Coronary artery (tissue), 2 donors: Measurements from ENCODE around the gene ELMO2.

Experiments
- DNase-seq: peaks from one replicate; pipeline ENCODE4 v3.0.0-alpha.2; 2017; ENCODE audit warnings: low spot score
- H3K27ac ChIP-seq, 2 donors: fragments of 200-600 bp; sonication (generic); one replicate each; pipeline ENCODE4 v1.5.1; 2016 to 2019
- H3K4me3 ChIP-seq: fragments of 200-600 bp; sonication (generic); 2 replicates; pipeline ENCODE4 v1.5.1; 2016; ENCODE audit warnings: mild to moderate bottlenecking, moderate library complexity
- TF ChIP-seq, protein P1 (sequence below): fragments of 200-600 bp; sonication (generic); IDR thresholded peaks from one replicate; pipeline ENCODE4 v1.5.1; 2019; ENCODE audit warnings: antibody characterized with exemption

Gene ELMO2

GRCh38 chr20:46416839-46417238 lies 10.4 kb upstream of the ELMO2 start:
- no peak overlapping the region for H3K4me3 ChIP-seq
- no peak for DNase-seq
- TF ChIP-seq, protein P1, sequence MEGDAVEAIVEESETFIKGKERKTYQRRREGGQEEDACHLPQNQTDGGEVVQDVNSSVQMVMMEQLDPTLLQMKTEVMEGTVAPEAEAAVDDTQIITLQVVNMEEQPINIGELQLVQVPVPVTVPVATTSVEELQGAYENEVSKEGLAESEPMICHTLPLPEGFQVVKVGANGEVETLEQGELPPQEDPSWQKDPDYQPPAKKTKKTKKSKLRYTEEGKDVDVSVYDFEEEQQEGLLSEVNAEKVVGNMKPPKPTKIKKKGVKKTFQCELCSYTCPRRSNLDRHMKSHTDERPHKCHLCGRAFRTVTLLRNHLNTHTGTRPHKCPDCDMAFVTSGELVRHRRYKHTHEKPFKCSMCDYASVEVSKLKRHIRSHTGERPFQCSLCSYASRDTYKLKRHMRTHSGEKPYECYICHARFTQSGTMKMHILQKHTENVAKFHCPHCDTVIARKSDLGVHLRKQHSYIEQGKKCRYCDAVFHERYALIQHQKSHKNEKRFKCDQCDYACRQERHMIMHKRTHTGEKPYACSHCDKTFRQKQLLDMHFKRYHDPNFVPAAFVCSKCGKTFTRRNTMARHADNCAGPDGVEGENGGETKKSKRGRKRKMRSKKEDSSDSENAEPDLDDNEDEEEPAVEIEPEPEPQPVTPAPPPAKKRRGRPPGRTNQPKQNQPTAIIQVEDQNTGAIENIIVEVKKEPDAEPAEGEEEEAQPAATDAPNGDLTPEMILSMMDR = no peak
- H3K27ac ChIP-seq = no peak overlapping the region

GRCh38 chr20:46416421-46416820 lies 10.0 kb upstream of the ELMO2 start:
- TF ChIP-seq, protein P1 = no peak
- Histone ChIP-seq H3K27ac (no peak overlapping the region), H3K4me3 (no peak overlapping the region)
- DNase-seq = no peak

GRCh38 chr20:46415773-46416172 lies 9.4 kb upstream of the ELMO2 start:
- DNase-seq = no peak
- TF ChIP-seq, protein P1 = no peak
- H3K27ac ChIP-seq = no peak overlapping the region
- H3K4me3 ChIP-seq = no peak overlapping the region

GRCh38 chr20:46414608-46415007 lies 8.2 kb upstream of the ELMO2 start:
- Histone ChIP-seq H3K27ac (no peak overlapping the region), H3K4me3 (no peak overlapping the region)
- no peak for DNase-seq
- TF ChIP-seq, protein P1 = no peak

DNA sequence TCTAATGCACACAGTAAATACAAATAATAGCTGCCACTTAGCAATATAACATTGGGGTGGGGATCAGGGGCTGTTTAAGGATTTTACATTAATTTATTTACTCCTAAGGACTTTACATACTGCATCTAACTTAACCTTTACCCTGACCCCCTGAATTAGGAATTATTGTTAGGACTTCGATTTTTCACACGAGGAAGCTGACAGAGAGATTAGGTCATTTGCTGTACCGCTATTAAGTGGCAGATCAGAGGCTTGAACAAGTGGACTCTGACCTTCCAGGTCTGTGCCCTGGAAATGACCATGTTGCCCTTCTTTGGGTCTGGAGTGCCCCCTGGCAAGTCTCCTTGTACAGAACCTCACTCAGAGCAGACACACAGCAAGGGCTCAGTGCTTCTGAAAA lies 5.2 kb upstream of the ELMO2 start:
- Histone ChIP-seq H3K27ac (no peak overlapping the region), H3K4me3 (no peak overlapping the region)
- no peak for DNase-seq
- TF ChIP-seq, protein P1 = no peak

- TF ChIP-seq, protein P1 = no peak
- no peak for DNase-seq
Measured at GRCh38 chr20:46408281-46408731, 1.9 kb upstream of the ELMO2 start.

GRCh38 chr20:46407671-46407996 lies 1.2 kb upstream of the ELMO2 start:
- DNase-seq = no peak
- H3K27ac ChIP-seq = no peak overlapping the region
- TF ChIP-seq, protein P1 = no peak
- H3K4me3 ChIP-seq = peak overlapping the region; percentile 89

More at GRCh38 chr20:46408281-46408731, 1.9 kb upstream of the ELMO2 start:
- Histone ChIP-seq H3K4me3 (no peak overlapping the region), H3K27ac (no peak overlapping the region)
